Loucy (cell line): Measurements from ENCODE around the gene CNNM1.

Source experiments
- H2AFZ ChIP-seq: fragments of 200-600 bp; sonication (generic); 2 replicates; pipeline ENCODE4 v1.6.0; 2016; ENCODE audit warnings: antibody characterized with exemption, mild to moderate bottlenecking, low read length, moderate library complexity
- H3F3A ChIP-seq: fragments of 200-600 bp; 2 replicates; pipeline ENCODE4 v1.6.0; 2016; ENCODE audit warnings: antibody characterized with exemption, low read depth, mild to moderate bottlenecking
- H3K27me3 ChIP-seq: fragments of 200-600 bp; sonication (generic); 2 replicates; pipeline ENCODE4 v1.6.1; 2014; ENCODE audit warnings: low read length, mild to moderate bottlenecking; ENCODE audit not compliant: insufficient read depth, poor library complexity, severe bottlenecking
- H3K36me3 ChIP-seq: fragments of 200-600 bp; sonication (generic); 2 replicates; pipeline ENCODE4 v1.6.1; 2016; ENCODE audit warnings: low read length; ENCODE audit not compliant: insufficient read depth
- H3K4me1 ChIP-seq: fragments of 200-600 bp; sonication (generic); 2 replicates; pipeline ENCODE4 v1.5.1; 2014; ENCODE audit warnings: low read length, mild to moderate bottlenecking; ENCODE audit not compliant: insufficient read depth, poor library complexity, severe bottlenecking
- H3K4me2 ChIP-seq: fragments of 200-600 bp; sonication (generic); 2 replicates; pipeline ENCODE4 v1.6.0; 2014; ENCODE audit warnings: antibody characterized with exemption, low read length, low read depth, mild to moderate bottlenecking; ENCODE audit not compliant: poor library complexity, severe bottlenecking
- H3K4me3 ChIP-seq: fragments of 200-600 bp; sonication (generic); 2 replicates; pipeline ENCODE4 v1.5.1; 2014; ENCODE audit warnings: low read length, mild to moderate bottlenecking, mixed read lengths; ENCODE audit not compliant: poor library complexity, severe bottlenecking
- H3K79me2 ChIP-seq: fragments of 200-600 bp; sonication (generic); 2 replicates; pipeline ENCODE4 v1.6.1; 2014; ENCODE audit warnings: low read length; ENCODE audit not compliant: insufficient read depth
- H3K9ac ChIP-seq: fragments of 200-600 bp; sonication (generic); 2 replicates; pipeline ENCODE4 v1.6.0; 2014; ENCODE audit warnings: mild to moderate bottlenecking, low read depth, low read length, moderate library complexity; ENCODE audit not compliant: poor library complexity, severe bottlenecking
- H3K9me2 ChIP-seq: fragments of 200-600 bp; sonication (generic); replicated peaks from 2 replicates; pipeline ENCODE4 v1.6.1; 2016; ENCODE audit warnings: low read depth, low read length, mixed read lengths
- H3K9me3 ChIP-seq: fragments of 200-600 bp; sonication (generic); 2 replicates; pipeline ENCODE4 v1.6.1; 2014; ENCODE audit warnings: mild to moderate bottlenecking, antibody characterized with exemption, low read length, low read depth; ENCODE audit not compliant: insufficient read depth
- H4K20me1 ChIP-seq: fragments of 200-600 bp; sonication (generic); 2 replicates; pipeline ENCODE4 v1.6.0; 2014; ENCODE audit warnings: antibody characterized with exemption, low read length, mild to moderate bottlenecking; ENCODE audit not compliant: insufficient read depth, poor library complexity, severe bottlenecking
- CTCF ChIP-seq: fragments of 200-600 bp; sonication (generic); conservative IDR thresholded peaks from 2 replicates; pipeline ENCODE4 v1.5.1; 2014; ENCODE audit warnings: mild to moderate bottlenecking, antibody characterized with exemption, low read length
- EZH2phosphoT487 ChIP-seq: fragments of 200-600 bp; IDR thresholded peaks from 2 replicates; pipeline ENCODE4 v1.6.1; 2018; ENCODE audit warnings: antibody characterized with exemption, mild to moderate bottlenecking, moderate library complexity, borderline replicate concordance

Gene CNNM1

DNA sequence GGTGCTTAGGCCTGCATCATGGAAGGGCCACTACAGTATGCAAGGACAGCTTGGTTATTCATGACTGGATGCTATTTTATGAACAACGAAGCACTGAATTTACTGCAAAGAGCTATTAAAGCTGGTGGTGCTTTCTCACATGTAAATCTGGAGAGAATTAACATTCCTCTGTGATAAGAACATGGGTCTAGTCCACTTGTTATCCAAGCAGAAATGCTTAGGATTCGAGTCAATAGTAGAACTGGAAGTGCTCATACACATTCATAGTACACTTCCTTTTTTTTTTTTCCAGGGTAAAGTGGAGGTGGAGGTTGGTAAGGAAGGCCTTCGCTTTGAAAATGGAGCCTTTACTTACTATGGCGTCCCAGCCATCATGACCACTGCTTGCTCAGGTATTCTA lies 35.0 kb downstream of the CNNM1 start:
- Histone ChIP-seq H3K4me1 (no peaks in the 10 kb centered on the region), H3F3A (no peaks in the 10 kb centered on the region), H3K79me2 (no peaks in the 10 kb centered on the region), H3K27me3 (no peaks in the 10 kb centered on the region), H3K9me2 (no peaks in the 10 kb centered on the region), H3K4me2 (no peak overlapping the region), H2AFZ (no peak overlapping the region), H3K36me3 (no peaks in the 10 kb centered on the region), H3K4me3 (no peak overlapping the region), H4K20me1 (no peaks in the 10 kb centered on the region), H3K9me3 (no peaks in the 10 kb centered on the region), H3K9ac (no peak overlapping the region)
- TF ChIP-seq EZH2phosphoT487 (no peak), CTCF (no peak)

GRCh38 chr10:99365311-99365710 lies 36.2 kb downstream of the CNNM1 start:
- H3K9me2 ChIP-seq, result no peaks in the 10 kb centered on the region
- H3K79me2 ChIP-seq, result no peaks in the 10 kb centered on the region
- H3K4me2 ChIP-seq, result no peak overlapping the region
- no peaks in the 10 kb centered on the region for H3K36me3 ChIP-seq
- no peak overlapping the region for H3K9ac ChIP-seq
- no peak overlapping the region for H2AFZ ChIP-seq
- no peaks in the 10 kb centered on the region for H4K20me1 ChIP-seq
- no peak overlapping the region for H3K4me3 ChIP-seq
- H3K4me1 ChIP-seq, result no peaks in the 10 kb centered on the region
- H3K9me3 ChIP-seq, result no peaks in the 10 kb centered on the region
- no peaks in the 10 kb centered on the region for H3K27me3 ChIP-seq
- H3F3A ChIP-seq, result no peaks in the 10 kb centered on the region
- TF ChIP-seq CTCF (no peak), EZH2phosphoT487 (no peak)

GRCh38 chr10:99365736-99366135 lies 36.6 kb downstream of the CNNM1 start:
- H3K79me2 ChIP-seq, result no peaks in the 10 kb centered on the region
- TF ChIP-seq EZH2phosphoT487, result no peak
- TF ChIP-seq CTCF, result no peak
- no peaks in the 10 kb centered on the region for H3K9me2 ChIP-seq
- H3K4me1 ChIP-seq, result no peaks in the 10 kb centered on the region
- H3K9me3 ChIP-seq, result no peaks in the 10 kb centered on the region
- no peak overlapping the region for H2AFZ ChIP-seq
- H3F3A ChIP-seq, result no peaks in the 10 kb centered on the region
- H3K4me2 ChIP-seq, result no peak overlapping the region
- no peak overlapping the region for H3K4me3 ChIP-seq
- no peaks in the 10 kb centered on the region for H4K20me1 ChIP-seq
- no peaks in the 10 kb centered on the region for H3K36me3 ChIP-seq
- no peaks in the 10 kb centered on the region for H3K27me3 ChIP-seq
- no peak overlapping the region for H3K9ac ChIP-seq
